NCI-H774 (cell line): ENCODE measurements around the gene ZNF423.

Experiments
- DNase-seq: peaks from one replicate; lab custom pipeline; 2025; lab: John Stamatoyannopoulos, UW

Gene ZNF423

DNA sequence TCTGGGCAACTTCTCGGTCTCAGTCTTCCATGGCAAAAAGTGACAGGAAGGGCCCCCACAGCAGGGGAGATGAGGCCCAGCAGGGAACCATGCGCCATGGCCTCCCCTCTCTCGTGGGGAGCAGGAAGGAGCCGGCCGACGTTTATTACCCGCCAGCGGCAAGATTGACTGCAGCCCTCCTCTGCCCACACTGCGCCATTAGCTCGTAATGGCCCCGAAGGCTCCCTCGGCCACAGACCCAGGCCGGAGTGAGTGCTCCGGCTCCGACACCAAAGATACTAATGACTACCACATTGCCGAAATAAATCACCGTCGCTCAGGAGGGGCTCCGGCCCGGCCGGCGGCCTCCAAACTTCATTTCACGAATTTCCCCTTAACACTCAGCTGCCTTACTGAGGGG, 255.4 kb downstream of the ZNF423 start:
- DNase-seq = no peak

DNA sequence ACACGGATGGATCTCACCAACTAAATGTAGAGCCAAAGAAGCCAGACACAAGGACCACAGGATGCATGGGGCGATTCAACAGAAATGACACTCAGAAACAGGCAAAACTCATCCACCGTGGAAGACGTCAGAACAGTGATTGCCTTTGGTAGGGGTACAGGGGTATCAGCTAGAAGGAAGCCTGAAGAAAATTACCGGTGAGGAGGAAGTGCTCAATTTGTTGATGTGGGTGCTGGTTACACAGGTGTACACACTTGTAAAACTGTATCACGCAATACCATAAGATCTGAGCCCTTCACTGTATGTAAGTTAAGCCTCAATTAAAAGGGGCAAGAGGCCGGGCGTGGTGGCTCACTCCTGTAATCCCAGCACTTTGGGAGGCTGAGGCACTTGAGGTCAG, 256.2 kb downstream of the ZNF423 start:
- no peak for DNase-seq

DNA sequence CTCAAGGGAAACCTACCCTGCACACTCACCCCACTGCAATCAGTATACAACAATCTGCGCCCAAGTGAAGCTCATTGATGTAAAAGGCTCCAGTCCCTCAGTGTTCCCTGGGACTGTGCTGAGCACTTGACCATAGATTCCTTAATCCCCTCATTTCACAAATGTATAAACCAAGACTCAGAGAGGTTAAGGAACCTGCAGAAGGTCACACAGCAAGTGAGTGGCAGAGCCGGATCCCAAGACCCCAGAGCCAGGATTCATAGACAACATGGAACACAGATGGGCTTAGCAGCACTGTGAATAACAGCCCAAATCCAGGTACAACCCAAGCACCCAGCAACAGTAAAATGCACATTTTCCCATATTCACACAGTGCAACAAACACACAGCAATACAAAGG, 256.6 kb downstream of the ZNF423 start:
- no peak for DNase-seq

DNA sequence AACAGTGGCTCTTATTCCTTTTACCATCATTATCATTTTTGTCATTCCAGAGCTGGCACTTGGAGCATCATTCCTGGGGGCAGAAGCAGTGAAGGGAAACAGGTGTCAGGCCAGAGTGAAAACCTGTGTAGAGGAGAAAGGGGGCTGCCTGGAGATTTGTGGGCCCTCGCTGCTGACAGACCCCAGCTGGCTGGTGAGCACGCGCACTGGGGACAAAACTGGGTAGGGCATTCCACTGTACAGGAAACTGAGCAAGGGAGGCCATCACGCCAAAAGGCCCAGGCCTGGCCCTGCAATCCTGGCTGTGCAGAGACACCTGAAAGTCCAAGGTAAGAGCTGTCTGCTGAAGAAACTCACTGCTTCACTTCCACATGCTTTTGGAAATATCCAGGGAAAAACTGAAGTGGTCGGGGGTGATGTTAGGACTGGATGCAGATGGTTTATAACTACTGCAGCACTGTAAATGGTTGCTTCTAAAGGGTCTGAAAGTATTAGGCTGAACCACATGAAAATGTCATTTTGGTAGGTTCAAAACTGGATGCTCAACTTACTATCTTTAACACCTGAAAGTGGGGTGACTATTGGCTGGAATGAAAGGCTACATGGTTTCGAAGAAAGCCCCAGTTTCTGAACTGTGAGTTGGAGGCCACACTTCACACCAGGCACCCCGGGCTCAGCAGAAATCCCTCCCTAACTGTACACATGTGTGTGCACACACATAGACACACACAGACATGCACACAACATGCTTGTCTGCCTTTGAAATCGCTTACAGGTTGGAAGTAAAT, 257.3 kb downstream of the ZNF423 start:
- no peak for DNase-seq

DNA sequence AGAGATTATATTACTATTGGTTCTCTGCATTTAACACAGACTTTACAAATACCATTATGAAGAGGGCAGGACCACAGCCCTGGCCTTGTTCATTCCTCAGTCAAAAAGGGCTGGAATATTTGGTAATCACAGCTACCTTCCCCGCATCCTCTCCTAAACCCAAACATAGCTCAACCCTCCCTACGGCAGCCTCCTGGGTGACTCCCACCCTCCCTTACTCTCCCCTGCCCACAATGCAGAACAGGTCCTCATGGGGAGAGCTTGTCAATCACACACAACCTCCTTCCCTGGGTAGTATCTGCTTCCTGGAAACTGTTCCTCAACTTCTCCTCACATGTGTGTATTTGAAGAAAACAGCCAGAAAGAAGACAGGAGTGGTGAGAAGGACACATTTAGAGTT, 258.1 kb downstream of the ZNF423 start:
- no peak for DNase-seq

DNA sequence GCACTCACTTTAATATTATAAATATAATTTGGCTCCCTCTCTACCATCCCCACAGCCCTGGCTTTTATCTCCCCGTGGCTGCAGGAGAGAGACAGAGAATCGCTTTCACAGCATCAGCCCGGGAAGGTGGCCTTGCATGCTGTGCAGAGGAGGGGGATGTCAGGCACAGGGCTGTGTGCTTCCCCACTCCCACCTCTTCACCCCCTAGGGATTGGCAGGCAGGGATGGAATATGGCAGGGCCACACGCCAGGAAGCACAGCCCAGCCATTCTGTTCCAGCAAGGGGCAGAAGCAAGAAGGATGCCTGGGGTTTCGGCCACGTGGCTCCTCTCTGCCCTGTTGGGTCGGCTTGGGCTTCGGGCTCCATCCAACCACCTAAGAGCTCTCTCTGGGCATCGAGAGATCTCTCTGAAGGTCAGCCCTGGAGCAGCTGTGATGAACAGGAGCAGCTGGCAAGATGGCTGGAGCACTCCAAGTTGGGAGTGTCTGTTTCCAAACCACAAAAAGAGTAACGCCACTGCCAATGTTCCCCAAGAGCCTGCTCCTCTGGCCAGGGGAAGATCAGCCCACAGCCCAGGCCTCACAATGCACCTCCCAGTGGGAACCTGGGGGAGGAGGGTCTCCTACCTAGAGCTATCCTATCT, 259.1 kb downstream of the ZNF423 start:
- DNase-seq = no peak

DNA sequence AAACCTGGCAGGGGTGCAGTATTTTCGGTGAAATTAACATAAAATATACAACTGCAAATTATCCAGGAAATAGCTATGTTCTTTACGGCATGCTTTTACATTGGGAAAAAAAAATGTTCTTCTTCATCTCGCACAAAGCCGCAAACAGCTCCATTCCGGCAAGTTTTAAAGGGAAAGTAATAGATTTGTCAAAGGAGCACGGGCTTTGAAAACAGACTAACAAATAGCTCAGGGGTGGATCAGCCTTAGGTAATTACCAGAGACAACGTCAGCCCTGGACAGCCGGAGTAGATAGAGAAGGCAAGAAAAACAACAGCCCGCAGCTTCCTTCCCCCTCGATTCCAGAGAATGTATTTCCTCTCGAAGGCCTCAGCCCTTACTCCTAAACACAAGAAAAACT, 259.8 kb downstream of the ZNF423 start:
- DNase-seq = no peak

DNA sequence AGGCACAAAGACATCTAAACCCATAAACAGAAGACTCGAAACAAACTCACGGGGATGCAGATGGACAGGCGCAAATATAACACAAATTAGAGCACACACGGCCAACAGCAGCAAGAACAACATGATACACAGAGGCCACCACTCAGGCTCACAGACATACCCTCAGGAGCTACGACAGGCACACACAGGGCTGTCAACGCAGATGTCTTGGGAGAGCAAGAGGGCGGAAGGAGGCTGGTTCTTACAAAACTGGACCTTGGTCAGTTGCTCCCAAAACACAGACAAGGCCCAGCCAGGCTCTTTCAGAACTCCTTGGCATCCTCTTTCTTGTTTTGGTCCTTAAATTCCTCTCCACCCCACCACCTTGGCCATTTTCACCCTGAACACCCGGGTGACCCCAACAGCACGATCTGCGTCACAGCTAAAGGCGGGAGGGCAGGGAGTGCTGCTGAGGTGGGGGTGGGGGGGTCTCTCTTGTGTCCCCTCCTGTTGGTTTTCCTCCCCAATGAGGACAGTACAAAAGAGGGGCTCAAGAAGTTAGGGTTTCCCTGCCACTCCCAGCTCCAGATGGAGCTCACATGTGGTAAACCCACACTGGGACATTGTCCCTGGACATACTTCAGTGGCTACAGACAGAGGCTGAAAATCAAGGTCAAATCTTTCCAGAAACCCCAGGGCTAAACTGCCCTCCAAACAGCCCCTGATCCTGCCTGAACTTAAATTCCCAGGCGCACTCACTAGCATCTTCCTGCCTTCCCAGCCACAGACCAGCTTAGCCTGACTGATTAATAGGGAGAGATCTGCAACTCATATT, 261.0 kb downstream of the ZNF423 start:
- DNase-seq = no peak

DNA sequence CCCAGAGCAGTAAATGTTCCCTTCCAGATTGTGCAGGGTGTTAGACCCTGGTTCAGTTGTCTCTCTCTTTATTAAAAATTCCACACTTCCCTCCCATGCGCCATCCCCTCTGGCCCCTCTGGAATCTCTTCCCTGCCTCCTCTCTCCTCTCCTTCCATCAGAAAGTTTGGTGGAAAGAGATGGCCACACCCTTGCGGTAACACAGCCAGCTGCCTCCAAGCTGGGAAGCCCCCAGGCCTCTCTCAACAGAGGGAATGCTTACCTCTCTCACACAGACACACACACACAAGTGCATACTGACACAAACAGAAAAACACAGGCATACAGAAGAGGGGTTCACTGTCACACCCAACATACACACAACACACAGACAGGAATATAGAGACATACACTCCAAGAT, 261.8 kb downstream of the ZNF423 start:
- no peak for DNase-seq

DNA sequence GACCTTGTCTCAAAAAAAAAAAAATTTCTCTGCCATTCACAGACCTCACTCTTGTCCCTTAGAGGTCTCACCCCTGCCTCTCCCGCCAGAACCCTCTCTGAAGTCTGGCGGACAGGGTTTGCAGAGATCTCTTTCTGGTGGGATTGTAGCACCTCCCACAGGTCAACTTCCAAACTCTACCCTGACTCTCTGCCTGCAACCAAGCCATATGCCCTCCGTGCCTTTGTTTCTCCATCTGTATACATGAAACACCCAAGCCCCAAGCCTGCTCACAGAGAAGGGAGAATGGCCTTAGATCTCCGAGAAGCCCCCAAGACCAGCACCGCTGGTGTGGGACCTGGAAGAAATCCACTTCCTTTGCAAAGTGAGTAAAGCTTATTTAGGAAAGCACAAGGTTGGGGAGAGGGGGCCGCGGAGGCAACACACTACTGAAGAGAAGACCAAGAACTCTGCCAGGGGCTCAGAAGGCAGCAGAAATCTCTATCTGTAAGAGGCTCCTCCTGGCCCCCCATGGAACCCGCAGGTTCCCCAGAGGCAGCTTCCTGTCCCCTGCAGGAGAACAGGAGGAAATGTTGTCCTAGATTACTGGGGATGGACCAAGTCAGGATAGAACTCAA, 262.4 kb downstream of the ZNF423 start:
- no peak for DNase-seq

DNA sequence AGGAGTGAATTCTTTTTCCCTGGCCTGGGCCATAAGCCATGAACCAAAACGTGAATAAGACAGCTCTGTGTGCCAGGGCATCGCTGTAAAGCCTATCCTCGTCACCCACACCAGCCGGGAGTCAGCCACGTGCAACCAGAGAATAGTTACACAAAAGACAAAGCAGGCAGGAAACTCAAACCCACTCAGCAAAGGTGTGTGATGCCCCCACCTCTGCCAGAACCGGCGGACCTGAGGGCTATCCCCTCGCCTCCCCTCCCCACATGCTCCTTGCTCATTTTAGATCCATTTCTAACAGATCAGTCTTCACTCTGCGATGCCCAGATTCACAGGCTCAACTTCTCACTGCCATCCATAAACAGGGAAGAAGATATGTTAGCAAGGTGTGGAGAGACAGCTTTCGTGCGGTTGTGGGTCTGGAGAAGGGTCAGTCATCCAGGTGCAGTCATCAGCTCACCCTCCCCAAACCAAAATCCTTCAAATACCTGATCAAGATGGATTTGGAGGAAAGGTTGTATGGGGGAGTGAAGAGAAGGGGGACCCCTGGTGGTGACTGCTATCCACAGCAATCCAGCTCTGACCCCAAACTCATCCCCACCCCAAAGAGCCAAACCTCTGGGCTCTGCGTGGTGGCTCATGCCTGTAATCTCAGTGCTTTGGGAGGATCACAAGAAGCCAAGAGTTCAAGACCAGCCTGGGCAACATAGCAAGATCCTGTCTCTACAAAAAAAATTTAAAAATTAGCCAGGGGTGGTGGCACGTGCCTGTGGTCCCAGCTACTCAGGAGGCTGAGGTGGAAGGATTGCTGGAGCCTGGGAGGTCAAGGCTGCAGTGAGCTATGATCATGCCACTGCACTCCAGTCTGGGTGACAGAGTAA, 263.1 kb downstream of the ZNF423 start:
- DNase-seq = no peak

DNA sequence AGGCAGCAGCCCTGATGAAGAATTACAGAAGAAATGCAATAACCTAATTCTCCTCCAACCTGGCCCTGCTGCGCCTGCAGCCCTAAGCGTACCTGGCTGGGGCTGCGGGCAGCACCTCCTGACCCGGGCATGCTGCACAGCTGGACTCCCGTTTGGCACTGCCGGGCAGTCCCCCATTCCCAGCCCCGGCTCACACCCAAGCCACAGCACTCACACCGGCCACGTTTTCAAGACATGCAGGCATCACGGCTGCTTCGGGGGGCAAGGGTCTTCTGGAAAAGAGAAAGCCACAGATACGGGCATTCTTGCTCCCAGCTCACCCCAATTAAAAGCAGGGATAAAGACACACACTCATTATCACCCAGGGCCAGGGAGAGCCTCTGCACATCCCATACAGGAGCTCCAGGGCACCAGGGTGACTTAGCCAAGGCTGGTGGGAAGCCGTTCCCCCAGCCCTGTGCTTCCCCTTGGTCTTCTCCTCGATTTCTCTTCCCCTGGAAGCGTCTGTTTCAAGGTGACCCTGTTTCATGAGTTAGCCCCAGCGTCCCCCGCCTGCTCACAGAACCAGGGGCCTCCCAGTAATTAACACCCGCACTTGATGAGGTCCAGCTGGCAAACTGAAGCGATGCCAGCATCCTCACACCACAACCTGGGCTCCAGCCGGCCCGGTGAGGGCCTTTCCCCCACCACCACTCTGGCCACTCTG, 265.6 kb downstream of the ZNF423 start:
- DNase-seq = no peak

DNA sequence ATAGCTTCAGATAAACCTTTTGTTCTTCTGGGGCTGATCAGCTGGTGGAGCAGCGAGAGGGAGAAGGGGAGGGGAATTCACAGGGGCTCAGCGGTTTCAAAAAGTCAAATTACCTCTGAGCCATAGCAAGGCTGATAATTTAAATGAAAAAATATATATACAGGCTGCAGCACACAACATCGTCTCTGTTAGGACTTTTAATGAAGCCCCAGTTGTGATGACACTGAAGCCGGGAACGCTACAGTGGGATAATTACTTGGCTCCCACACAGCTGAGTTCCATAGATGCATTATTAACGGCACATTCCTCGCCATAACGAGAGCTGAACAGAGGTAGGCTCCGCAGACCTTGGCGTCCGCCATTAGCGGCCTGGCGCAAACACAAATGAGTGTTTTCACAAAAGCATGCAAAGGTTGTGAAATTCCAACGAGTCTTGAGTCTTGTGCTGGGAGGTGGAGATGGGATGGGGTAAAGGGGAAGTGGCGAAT, 266.3 kb downstream of the ZNF423 start:
- DNase-seq = no peak

DNA sequence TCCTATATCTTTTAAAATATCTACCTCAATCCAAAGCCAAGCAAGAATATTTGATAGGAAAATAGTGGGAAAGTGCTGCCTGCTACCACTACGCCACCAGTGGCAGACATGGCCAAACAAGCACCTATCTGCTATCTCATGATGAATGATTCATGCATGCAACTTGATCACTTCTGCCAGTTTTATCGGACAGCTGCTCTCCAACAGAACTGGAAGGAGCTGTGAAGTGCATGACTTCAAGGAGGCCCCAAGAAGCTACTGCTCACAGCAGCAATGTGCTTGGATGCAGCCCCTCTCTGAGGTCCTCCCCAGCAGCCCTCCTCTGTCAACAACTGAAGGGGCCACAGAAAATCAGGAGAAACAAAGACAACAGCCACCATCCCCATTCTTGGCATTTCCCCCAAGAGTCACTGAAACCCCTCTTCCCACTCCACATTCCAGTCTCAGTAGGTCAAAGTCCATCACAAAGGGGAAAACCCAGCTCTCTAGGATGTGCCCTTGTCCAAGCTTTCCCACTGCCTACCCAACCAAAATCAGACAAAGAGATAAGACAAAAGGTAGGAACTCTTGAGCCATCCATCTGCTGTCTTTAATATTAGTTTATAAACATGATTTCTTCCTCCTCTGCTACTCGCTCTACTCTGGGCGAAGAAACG, 267.1 kb downstream of the ZNF423 start:
- no peak for DNase-seq

DNA sequence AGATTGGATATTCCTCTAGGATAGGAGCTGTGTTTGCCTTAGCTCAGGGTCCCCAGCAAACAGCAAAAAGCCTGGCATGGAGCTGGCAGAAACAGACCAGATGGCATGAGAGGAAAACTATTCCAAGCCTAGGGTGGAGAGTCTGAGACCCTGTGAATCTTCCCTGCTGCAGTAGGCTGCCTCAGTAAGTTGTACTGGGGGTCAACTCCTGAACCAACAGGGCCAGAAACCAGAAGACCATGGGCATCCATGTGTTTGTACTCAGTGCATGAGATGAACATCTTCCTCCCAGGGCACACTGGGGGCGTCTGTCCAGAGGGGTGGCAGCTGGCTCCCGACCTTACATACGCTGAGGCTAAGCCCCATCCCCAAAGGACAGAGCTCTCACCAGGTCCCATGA, 267.9 kb downstream of the ZNF423 start:
- no peak for DNase-seq

DNA sequence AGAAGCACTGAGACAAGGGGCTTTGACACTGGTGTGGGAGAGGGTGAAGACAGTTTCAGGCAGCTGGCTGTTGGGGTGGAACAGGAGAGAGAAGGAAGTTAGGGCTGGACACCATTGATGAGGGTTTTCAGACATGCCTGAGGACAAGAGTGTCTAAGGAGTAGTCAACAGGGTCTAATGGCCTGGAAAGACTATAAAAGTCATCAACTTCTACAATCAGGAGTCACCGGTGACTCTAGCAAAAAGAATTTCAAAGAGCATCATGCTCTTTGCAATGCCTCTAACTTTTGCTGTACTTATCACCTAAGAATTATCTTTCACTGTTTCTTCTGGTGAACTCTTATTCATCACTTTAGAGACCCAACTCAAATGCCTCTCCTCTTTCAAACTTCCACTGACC, 268.4 kb downstream of the ZNF423 start:
- no peak for DNase-seq

DNA sequence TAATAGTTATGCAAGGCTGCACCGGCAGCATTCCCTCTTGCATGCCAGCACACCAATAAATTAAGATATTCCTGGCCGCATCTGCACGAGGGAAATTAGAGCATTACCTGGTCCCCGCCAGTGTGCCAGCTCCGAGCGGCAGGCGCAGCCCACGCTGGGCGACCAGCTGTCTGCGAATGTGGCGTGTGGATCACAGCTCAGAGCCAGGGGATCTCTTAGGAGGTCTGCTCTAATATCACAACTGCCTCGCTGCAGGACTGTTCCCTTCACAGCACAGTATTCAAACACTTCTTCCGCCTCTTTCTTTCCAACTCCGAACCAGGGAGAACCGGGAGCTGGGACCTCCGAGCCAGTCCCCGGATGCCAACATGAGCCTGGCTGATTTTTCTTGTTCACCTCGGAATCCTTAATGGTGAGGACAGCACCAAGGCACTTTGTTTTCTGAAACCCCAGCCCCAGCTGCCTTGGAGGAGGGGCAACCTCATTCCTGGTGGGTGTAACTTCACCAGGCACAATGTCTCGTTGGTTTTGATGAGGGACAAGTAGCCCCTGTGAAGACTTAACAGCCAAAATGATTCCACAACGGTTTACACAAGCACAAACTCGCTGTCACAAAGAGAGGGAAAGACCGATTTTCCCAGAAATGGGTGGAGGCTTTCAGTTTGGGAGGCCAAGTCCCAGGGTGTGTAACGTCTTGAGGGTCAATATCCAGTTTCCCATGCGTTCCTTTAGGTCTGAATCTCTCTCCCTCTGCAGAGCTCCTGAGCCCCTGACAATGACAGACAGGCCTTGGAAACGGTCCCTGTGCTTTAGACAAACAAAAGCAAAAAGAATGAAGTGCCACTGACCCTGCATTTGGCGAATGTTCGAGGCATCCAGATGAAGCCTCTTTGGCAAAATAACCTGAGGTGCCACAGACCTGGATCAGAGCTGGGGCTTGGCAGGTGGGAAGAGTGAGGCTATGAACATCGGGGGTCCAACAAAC, 269.2 kb downstream of the ZNF423 start:
- DNase-seq = no peak

DNA sequence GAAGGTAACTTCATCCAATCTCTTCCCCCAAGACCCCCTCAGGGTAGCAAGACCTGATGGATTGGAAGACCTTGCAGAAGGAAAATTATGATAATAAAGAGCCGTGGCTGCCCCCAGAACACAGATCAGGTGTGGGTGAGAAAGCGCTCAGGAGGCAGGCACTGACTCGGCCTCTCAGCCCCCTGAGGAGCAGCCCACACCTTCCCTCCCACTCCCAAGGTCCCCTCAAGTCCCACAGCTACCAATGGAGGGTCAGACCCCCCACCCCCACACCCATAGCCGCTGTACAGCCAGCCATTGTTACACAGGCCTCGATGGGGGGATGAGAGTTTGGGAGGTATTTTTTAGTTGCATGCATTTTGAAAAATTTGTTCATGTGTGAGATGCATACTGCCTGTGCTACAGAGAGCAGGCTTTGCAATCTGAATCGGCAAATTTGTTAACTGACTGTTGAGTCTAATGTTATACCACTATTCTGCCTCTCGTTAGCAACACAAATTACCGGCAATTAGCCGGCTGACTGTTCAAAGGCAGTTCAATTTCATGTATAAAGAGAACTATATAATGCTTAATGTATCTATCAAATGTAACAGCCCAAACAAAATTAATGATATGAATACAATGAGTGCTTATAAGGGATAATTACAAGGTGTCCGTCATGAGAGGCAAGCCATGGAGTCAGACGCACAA, 270.6 kb downstream of the ZNF423 start:
- DNase-seq = peak; percentile 5
